HEK293T (cell line): ENCODE measurements around the gene CACNA1E.

Experiments used
- BHLHE40 ChIP-seq: fragments of 450-650 bp; IDR thresholded peaks from 2 replicates; pipeline ENCODE4 v1.6.1; 2016; ENCODE audit warnings: mild to moderate bottlenecking, moderate library complexity, borderline replicate concordance
- CTBP1 ChIP-seq: fragments of 450-650 bp; IDR thresholded peaks from 2 replicates; pipeline ENCODE4 v1.6.1; 2016; ENCODE audit warnings: borderline replicate concordance
- ELF4 ChIP-seq: fragments of 450-650 bp; IDR thresholded peaks from 2 replicates; pipeline ENCODE4 v1.6.1; 2017; ENCODE audit warnings: antibody characterized with exemption
- FOXM1 ChIP-seq: fragments of 450-650 bp; IDR thresholded peaks from 2 replicates; pipeline ENCODE4 v1.6.1; 2017; ENCODE audit warnings: mild to moderate bottlenecking, borderline replicate concordance
- LEF1 ChIP-seq: fragments of 450-650 bp; IDR thresholded peaks from 2 replicates; pipeline ENCODE4 v1.6.1; 2017; ENCODE audit warnings: mild to moderate bottlenecking, borderline replicate concordance
- SUZ12 ChIP-seq: fragments of 450-650 bp; IDR thresholded peaks from 2 replicates; pipeline ENCODE4 v1.6.1; 2016; ENCODE audit warnings: mild to moderate bottlenecking

GRCh38 chr1:181493166-181493565 lies 9.8 kb downstream of the CACNA1E start:
- TF ChIP-seq FOXM1: no peak
- TF ChIP-seq LEF1: no peak
- no peak for TF ChIP-seq BHLHE40
- TF ChIP-seq SUZ12: no peak
- TF ChIP-seq CTBP1: no peak
- TF ChIP-seq ELF4: no peak
